ENCODE results near the gene TUBGCP3. TPM values are rescaled to one million over a fixed set of nuclear protein-coding genes. Genes with fewer than 3 reads are reported as not detected.

The TUBGCP3 gene
- total and polyA plus RNA-seq, 9 of the 15 experiments (the other 6 are each of a cell fraction or from before 2014, with no cell fraction given) = 3.0 to 24.8 (median 15.2) TPM

DNA sequence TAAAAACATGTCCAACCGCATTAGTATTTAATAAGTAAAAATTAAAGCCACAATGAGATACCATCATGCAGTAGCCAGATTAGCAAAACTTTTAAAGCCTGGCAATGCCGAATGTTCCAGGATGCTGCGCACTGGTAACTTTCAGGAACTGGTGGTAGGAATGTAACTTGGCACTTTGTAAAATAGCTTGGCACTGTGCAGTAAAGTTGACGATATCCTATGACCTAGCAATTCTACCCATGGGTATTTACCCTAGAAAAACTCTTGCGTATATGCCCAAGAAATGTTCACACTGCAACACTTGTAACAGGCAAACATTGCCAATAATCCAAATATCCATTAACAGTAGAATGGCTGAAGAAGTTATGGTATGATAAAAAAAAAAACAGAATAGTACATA, 114.1 kb downstream of the TUBGCP3 start (continued):
- TF ChIP-seq, protein P1, sequence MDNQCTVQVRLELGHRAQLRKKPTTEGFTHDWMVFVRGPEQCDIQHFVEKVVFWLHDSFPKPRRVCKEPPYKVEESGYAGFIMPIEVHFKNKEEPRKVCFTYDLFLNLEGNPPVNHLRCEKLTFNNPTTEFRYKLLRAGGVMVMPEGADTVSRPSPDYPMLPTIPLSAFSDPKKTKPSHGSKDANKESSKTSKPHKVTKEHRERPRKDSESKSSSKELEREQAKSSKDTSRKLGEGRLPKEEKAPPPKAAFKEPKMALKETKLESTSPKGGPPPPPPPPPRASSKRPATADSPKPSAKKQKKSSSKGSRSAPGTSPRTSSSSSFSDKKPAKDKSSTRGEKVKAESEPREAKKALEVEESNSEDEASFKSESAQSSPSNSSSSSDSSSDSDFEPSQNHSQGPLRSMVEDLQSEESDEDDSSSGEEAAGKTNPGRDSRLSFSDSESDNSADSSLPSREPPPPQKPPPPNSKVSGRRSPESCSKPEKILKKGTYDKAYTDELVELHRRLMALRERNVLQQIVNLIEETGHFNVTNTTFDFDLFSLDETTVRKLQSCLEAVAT (IDR thresholded peaks at IDR 0.05) = no peak
- TF ChIP-seq NR2F6 (CRISPR knock-in tag; IDR thresholded peaks at IDR 0.05) (no peak), HNRNPL (IDR thresholded peaks at IDR 0.05; ENCODE audit: low read depth, low read length) (no peak)

DNA sequence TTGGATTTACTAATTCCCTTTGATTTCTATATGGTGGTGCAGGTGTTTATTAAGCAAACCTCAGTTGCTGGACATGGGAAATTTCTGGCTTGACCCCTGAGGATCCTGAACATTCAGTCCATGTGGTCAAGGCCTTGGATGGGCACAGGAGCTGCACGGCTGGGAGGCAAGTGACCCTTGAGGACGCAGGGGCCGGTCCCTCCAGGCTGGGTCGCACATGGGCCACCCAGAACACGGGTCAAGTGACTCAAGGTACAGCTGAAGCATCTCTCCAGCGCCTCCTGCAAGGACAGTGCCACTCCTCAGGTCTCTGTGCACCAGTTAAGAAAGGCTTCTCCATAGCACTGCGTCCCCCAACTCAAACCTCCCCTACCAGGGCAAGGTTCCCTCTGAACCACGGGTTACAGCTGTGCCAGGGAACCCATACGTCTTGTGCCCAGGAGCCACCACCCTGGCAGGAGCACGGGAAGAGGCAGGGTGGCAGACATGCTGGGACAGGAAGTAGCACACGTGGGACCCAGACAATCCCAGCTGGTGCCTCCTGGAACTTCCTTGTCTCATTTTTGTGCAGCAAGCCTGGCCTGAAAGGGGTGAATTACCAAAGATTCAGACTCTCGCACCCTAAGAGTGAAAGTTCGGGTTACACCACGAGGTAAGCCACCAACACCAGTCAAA, 118.7 kb downstream of the TUBGCP3 start:
- Histone ChIP-seq H3K4me2 (ENCODE audit: insufficient read depth, low read length) (no peak overlapping the region), H2AFZ (ENCODE audit: low read depth, low read length) (no peak overlapping the region), H3K9ac (ENCODE audit: insufficient read depth in 1 of 2, low read depth in 2 of 2, low read length in 2 of 2) (no peak overlapping the region), H3K27me3 (ENCODE audit: control insufficient read depth in 2 of 2, insufficient read depth in 2 of 2, low read length in 2 of 2) (peaks cover 8 to 45% of the 10 kb centered on the region in 2 experiments; a peak in 4 of 5 replicates), H3K27ac (ENCODE audit: extremely low read depth, low read depth, low read length) (no peak overlapping the region), H3K79me2 (ENCODE audit: control insufficient read depth, insufficient read depth, low read length) (no peaks in the 10 kb centered on the region), H3K36me3 (ENCODE audit: control insufficient read depth, insufficient read depth, low read length) (no peaks in the 10 kb centered on the region), H3K4me1 (replicated peaks in 1 of 2; ENCODE audit: control insufficient read depth in 2 of 2, insufficient read depth in 2 of 2, low read length in 2 of 2) (peaks cover 0 to 4% of the 10 kb centered on the region in 2 experiments; a peak in 1 of 5 replicates), H4K20me1 (replicated peaks; ENCODE audit: control insufficient read depth, insufficient read depth, low read length) (no peaks in the 10 kb centered on the region), H3K4me3 (no peak overlapping the region), H3K9me1 (ENCODE audit: control insufficient read depth, insufficient read depth, low read length) (no peaks in the 10 kb centered on the region), H3K9me3 (replicated peaks; ENCODE audit: control insufficient read depth, insufficient read depth, low read depth, low read length) (no peaks in the 10 kb centered on the region)
- DNase-seq (ENCODE audit: extremely low read depth in 1 of 4, low spot score in 3 of 4) (no peak), FAIRE-seq (no peak), ATAC-seq (no peak)
- ChIA-PET POLR2A (no interaction called here), CTCF (ENCODE audit: low intra/inter-chr PET ratio) (no interaction called here)
- no TSS peak for BruUV-seq (replicated peaks)
- intact Hi-C loops (cut with micrococcal nuclease) (no loop called here), in situ Hi-C loops (cut with MboI) (no loop called here)
- 2% methylated on average over 13 of the region's 14 CpGs for WGBS (ENCODE audit: insufficient coverage, low coverage, missing lambda C conversion rate)
- no peak for TF ChIP-seq ILK (tag; IDR thresholded peaks at IDR 0.05; ENCODE audit: borderline replicate concordance, low read depth)
- TF ChIP-seq NR3C1 (CRISPR knock-in tag; IDR thresholded peaks at IDR 0.05) = no peak
- no peak for TF ChIP-seq ETV5 (CRISPR knock-in tag; IDR thresholded peaks at IDR 0.05; ENCODE audit: low read depth)
- no peak for TF ChIP-seq HCFC1 (IDR thresholded peaks at IDR 0.05; ENCODE audit: low read depth, low read length)
- no peak for TF ChIP-seq BACH1 (tag; IDR thresholded peaks at IDR 0.05)
- no peak for TF ChIP-seq OTX1 (CRISPR knock-in tag; IDR thresholded peaks at IDR 0.05)
- TF ChIP-seq CEBPG (CRISPR knock-in tag; IDR thresholded peaks at IDR 0.05) = no peak
- no peak for TF ChIP-seq CEBPG (tag; conservative IDR thresholded peaks at IDR 0.05 in 1 of 2, IDR thresholded peaks at IDR 0.05 in 1 of 2)
- TF ChIP-seq, protein P2, sequence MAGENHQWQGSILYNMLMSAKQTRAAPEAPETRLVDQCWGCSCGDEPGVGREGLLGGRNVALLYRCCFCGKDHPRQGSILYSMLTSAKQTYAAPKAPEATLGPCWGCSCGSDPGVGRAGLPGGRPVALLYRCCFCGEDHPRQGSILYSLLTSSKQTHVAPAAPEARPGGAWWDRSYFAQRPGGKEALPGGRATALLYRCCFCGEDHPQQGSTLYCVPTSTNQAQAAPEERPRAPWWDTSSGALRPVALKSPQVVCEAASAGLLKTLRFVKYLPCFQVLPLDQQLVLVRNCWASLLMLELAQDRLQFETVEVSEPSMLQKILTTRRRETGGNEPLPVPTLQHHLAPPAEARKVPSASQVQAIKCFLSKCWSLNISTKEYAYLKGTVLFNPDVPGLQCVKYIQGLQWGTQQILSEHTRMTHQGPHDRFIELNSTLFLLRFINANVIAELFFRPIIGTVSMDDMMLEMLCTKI (IDR thresholded peaks at IDR 0.05; ENCODE audit: partially characterized antibody) = no peak
- no peak for TF ChIP-seq ZNF121 (CRISPR knock-in tag; conservative IDR thresholded peaks at IDR 0.05)
